Activated T-cell treated with anti-CD3 and anti-CD28 coated beads, Interleukin-2, amount 50 U/mL, for 1 hour (primary cell): ENCODE measurements around the gene PNP.
"Not testable (repeated sequence)": the region's sequence is repeated elsewhere in the genome, so short reads cannot be mapped to it uniquely, and the experiment has no call there.

Experiments
- DNase-seq: peaks from one replicate; pipeline ENCODE4 v3.0.0-alpha.2; 2020

The PNP gene

GRCh38 chr14:20493634-20494033, 24.4 kb downstream of the PNP start:
- no peak for DNase-seq

GRCh38 chr14:20494935-20495766, 25.9 kb downstream of the PNP start:
- DNase-seq, result no peak

- DNase-seq, result no peak
Measured at GRCh38 chr14:20498622-20499021, 29.4 kb downstream of the PNP start.

- DNase-seq, result no peak
Measured at GRCh38 chr14:20499108-20499507, 29.9 kb downstream of the PNP start.

GRCh38 chr14:20499881-20500280, 30.7 kb downstream of the PNP start:
- DNase-seq, result no peak

GRCh38 chr14:20501346-20501745, 32.1 kb downstream of the PNP start:
- DNase-seq, result no peak

GRCh38 chr14:20503898-20504297, 34.7 kb downstream of the PNP start:
- no peak for DNase-seq

GRCh38 chr14:20506276-20506675, 37.1 kb downstream of the PNP start:
- DNase-seq, result not testable (repeated sequence)

GRCh38 chr14:20506752-20507151, 37.5 kb downstream of the PNP start:
- not testable (repeated sequence) for DNase-seq

GRCh38 chr14:20507537-20507936, 38.3 kb downstream of the PNP start:
- DNase-seq, result not testable (repeated sequence)

- no peak for DNase-seq
Measured at GRCh38 chr14:20508367-20508766, 39.2 kb downstream of the PNP start.

GRCh38 chr14:20512177-20512905, 43.1 kb downstream of the PNP start:
- no peak for DNase-seq

GRCh38 chr14:20515846-20516245, 46.6 kb downstream of the PNP start:
- DNase-seq, result no peak

GRCh38 chr14:20516921-20517320, 47.7 kb downstream of the PNP start:
- DNase-seq, result no peak

- DNase-seq, result no peak
Measured at GRCh38 chr14:20522332-20522731, 53.1 kb downstream of the PNP start.

- no peak for DNase-seq
Measured at GRCh38 chr14:20524027-20524426, 54.8 kb downstream of the PNP start.
